Activated CD4-positive, alpha-beta T cell treated with anti-CD3 and anti-CD28 coated beads, Interleukin-10, Interleukin-2, amounts not matched to agents 100 ng/mL and 50 ng/mL, durations not matched to agents 16 hours and 8 hours (primary cell): ENCODE measurements around the gene SLITRK6.
"Not testable (repeated sequence)": the region's sequence is repeated elsewhere in the genome, so short reads cannot be mapped to it uniquely, and the experiment has no call there.

Experiments
- DNase-seq: peaks from one replicate; pipeline ENCODE4 v3.0.0-alpha.2; 2020

Gene SLITRK6, protein sequence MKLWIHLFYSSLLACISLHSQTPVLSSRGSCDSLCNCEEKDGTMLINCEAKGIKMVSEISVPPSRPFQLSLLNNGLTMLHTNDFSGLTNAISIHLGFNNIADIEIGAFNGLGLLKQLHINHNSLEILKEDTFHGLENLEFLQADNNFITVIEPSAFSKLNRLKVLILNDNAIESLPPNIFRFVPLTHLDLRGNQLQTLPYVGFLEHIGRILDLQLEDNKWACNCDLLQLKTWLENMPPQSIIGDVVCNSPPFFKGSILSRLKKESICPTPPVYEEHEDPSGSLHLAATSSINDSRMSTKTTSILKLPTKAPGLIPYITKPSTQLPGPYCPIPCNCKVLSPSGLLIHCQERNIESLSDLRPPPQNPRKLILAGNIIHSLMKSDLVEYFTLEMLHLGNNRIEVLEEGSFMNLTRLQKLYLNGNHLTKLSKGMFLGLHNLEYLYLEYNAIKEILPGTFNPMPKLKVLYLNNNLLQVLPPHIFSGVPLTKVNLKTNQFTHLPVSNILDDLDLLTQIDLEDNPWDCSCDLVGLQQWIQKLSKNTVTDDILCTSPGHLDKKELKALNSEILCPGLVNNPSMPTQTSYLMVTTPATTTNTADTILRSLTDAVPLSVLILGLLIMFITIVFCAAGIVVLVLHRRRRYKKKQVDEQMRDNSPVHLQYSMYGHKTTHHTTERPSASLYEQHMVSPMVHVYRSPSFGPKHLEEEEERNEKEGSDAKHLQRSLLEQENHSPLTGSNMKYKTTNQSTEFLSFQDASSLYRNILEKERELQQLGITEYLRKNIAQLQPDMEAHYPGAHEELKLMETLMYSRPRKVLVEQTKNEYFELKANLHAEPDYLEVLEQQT

DNA sequence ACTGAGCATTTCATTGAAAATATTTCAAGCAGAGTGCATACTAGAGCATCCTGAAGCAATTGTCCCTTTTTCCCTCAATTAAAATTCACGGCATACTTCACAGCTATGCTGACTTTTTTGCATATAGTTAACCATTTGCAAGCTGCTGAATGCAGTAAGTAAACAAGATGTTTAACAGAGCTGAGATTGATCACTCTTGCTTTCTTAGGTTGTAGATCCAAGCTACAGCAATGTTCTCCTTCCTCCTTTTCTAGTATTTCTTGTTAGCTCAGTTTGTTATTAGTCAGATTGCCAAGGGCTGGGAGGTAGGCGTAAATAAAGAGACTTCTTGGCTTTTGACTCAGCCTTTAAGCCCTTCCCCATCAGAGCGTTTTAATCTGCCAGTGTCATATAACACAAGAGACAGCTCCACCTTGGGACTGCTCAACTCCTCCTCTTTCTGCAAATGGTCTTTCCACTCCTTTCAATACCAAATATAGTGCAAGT, at the start of gene SLITRK6:
SLITRK6 (minus strand) TSS at position 323 of the 486 bp plus-strand sequence. CDS start 2,911 bp downstream, outside the sequence.
- DNase-seq, result no peak

DNA sequence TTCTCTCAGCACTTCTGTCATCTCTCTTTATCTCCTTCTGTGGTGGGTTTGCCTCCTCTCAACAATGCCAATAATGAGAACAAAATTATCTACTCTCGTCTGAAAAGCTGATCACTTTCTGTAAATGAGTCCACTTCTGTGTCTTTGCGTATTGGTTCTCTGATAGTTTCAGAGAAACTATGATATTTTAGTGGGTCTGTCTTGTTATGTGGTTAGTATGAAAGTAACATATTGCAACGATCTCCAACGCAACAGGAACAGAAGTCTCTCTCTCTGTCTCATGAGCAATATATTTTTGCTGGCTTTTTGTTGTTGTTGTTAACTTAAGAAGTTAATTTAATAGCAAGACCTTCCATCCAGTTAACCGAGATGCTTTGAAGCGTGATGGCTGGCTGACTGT, 47.8 kb upstream of the SLITRK6 start:
- no peak for DNase-seq

DNA sequence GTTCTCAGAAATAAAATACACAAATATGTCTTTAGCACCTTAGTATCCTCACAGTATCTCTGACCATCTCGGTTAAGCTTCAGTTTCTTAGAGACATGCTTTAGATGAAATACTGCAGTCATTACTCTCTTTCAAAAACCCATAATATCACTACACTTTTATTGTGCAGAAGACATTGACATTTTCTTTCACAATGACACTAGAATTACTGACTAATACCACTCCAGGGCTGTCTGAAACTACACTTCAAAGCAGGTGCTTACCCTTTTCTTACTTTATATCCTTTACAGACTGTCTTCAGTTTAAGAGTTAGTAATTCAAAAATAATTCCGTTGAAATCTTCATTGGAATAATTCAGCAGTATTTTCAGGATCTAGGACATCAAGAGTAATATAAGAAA, 42.2 kb upstream of the SLITRK6 start:
- DNase-seq, result no peak

DNA sequence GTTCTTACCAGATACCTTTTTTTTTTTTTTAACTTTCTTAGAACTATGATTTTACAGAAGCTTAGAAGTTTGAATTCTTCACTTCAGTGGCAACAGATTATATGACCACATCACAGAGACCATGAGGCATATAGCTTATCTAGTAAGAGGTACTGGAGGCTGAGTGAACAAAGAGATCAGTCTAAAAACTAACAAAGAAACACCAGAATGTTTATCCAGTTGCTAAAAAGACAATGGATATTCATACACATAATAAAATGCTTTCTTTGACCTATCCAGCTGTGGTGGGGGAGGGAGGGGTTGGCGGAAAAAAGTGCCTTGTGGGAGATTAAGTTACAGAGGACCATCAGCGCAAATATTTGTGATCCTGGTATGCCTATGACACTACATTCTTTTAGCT, 34.7 kb upstream of the SLITRK6 start:
- DNase-seq, result no peak

DNA sequence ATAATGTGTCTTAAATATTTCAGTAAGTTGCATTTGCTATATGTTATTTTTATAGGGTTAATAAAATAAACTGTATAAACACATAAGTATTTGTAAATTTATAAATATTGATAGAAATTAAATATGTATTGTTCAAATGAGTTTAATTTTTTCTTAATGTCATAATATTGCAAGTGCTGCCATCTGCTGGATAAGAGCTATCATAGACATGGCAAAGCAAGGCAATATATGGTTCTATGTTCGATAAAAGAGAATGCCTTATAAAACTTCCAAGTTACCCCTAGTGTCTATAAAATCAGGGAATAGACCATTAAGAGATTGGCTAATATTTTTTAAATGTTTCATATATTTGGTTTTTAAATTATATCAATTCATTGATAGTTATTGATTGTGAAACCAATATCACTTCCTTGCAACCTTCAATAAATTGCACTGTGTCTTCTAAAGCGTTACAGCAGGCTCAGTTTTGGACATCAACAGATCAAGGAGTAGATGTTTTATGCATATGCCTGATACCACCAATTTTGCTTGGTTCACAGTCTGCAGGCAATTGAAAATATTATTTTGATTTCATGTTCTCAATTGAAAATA, 29.0 kb upstream of the SLITRK6 start:
- peak; percentile 10 for DNase-seq

DNA sequence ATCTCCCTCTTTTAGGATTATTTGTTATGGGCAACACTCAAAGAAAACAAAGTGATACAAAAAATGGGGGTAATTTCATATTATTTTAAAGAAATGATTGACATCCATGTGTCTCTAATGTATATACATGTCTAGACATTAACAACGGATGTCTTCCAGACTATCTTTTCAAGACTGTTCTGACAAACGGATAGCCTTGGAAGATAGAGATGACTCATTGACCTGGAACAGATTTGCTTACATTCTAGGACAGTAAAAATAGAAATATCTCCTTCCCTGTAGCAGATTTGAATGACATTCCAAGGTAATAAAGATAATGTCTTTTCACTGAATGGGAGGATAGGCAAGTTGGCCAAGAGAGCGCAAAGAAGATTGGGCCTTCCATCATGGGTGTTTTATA, 26.2 kb upstream of the SLITRK6 start:
- no peak for DNase-seq

DNA sequence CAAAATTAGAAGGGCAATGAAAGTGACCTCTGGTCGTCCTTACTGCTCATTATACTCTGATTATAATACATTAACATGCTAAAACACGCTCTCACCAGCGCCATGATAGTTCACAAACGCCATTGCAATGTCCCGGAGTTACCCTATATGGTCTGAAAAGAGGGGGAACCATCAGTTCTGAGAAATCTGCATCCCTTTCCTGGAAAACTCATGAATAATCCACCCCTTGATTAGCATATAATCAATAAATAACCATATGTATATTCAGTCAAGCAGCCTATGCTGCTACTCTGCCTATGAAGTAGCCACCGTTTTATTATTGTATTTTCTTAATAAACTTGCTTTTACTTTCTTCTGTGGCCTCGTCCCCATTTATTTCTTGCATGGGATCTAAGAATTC, 24.6 kb upstream of the SLITRK6 start:
- no peak for DNase-seq

DNA sequence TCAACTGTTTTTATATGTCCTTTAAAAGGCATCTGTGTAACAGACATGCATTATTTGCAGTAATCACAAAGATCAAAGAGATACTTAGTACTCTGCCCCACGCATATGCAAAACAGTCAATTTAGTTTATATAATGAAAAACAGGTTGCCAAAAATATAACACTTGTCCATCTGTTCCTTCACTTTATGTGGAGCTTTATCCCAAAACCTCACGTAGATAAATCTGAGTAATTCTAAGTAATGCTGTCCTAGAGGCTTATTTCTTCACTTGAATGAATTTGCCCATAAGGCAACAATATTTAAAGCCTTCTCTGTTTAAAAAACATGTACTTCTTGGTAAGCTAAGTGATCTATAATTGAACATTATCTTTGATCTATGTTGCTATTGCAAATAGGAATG, 20.3 kb upstream of the SLITRK6 start:
- no peak for DNase-seq

DNA sequence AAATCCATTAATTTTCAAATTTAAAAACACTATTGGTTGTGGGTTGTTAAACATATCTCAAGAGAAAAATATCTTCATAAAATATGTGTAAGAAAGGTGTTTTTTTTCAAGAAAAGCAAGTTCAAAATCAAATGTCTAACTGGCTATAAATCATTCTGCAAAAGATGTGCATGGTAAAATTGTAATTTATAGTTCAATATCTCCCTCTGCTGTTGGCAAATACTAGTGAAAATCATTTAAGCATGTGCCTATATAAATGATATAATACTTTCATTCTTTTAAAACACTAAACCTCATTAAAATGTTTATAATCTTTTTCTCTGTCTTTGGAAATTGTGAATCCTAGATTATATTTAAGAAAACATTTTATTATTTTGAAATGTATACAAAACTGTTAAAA, 17.2 kb upstream of the SLITRK6 start:
- DNase-seq, result no peak

DNA sequence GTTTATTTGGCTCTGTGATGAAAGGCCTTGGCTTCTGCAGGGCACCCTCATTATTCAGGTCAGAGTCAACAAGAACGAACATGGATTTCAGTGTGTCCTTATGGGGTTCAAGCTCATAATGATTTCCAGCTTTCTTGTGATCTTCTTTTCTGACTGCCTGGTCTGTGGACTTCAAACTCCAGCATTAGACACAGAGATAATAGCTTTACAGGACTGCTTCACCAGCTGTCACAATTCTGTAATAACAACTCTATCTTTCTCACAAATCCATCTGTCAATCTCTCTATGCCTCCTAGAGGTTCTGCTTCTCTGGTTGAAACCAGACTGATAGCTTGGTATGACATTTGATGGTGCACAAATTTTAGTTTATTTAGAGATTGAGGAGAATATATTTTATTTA, 13.1 kb upstream of the SLITRK6 start:
- no peak for DNase-seq

DNA sequence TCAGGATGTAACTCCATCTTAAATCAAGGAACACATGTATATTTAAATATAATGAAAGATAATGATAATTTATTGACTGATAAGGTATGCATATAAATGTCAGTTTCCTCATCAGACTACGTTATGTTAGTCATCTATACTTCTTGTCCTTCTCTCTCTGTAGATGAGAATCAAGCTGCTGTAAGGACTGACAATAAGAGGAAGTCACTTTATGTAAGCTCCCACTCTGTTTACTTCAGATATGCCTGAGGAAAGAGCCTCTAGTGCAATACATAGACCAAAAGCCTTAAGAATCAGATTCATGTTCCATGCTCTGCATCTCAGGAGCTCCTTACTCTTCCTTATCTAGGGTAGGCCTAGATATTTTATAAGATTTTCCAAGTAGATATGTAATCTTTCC, 9.6 kb upstream of the SLITRK6 start:
- no peak for DNase-seq

DNA sequence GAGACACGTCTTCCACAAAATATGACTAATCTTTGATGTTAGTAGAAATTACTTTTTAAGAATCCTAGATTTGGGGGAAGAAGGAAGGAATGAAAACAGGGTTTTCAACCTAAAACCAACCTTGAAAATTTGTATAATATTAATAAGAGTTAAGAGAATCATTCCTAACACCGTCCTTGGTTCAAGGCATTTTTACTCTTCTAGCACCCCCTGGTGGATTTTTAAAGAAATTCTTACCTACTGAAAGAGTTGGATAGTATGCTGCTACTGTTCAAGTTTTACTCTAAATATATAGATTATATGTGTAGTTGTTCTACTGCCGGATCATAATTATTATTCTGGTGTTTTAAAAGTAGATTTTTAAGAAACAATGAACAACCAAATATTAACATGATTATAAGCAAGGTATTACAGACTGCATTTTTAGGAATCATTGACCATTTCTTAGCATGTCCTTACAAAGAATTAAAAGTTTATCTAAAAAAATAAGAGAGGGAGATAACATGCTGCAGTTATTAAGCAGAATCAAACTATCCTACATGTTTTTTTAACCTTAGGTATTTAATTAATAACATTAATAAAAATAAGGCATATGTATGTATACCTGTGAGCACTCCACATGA, 7.4 kb upstream of the SLITRK6 start:
- DNase-seq, result peak; percentile 49

DNA sequence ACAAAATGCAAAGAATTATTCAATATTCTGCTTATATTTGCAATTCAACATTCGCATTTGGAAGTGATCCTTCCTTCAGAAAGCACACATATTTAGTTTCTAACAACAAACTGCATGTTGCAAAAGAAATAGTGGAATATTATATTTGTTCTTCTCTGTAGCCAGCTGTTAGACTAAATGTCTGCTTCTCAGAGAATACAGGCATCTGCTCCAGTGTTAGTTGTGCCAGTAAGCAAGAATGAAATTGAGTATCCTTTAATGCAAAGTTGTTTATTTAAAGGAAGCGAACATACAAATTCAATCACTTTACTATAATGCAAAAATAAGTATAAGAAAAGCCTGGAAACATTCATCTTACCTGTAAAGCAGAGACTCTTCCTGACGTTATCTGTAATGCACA, 663 bp downstream of the SLITRK6 start:
- no peak for DNase-seq

DNA sequence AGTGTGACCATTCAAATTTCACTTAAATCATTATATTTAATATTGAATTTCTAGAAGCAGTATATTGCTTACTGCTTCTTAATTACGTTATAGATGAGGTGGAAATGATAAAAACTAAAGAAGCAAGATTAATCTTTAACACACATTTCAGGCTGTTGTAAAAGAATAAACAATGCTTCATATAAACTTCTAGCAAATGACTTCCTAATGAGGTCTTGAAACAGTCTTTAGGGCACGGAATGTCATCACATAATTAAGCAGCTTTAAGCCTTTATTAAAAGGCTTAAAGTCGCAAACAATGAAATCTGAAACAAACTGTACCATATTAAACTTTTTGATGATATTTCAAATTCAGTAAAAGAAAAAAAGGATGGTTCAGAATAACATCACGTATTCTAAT, 1.9 kb downstream of the SLITRK6 start:
- no peak for DNase-seq

DNA sequence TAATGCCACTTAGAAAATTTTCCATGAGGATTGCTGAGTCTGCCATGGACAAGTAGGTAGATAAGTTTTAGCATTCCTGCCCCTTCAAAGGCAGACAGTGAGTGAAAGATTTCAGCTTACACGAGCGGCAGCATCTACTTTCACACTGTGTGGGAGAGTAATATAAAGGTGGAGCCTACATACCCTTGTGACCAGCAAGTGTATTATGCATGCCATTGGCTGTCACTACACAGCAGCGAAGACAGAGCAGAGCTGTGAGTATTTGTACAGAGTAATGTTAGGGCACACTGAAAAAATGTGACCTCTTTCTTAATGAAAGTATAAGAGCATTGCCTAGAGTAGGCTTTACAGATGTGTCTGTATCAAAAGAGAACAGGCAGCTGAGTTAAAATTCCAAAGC, 14.0 kb downstream of the SLITRK6 start:
- DNase-seq, result no peak

DNA sequence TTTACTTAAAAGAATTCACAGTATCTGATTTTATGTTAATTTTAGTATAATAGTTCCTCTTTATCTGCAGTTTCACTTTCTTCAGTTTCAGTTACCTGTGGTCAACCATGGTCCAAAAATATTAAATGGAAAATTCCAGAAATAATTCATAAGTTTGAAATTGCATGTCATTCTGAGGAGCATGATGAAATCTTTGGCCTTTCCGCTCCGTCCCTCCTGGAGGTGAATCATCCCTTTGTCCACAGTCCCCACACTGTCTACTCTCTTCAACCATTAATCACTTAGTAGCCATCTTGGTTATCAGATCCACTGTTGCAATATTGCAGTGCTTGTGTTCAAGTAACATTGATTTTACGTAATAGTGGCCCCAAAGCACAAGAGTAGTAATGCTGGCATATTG, 26.9 kb downstream of the SLITRK6 start:
- no peak for DNase-seq

DNA sequence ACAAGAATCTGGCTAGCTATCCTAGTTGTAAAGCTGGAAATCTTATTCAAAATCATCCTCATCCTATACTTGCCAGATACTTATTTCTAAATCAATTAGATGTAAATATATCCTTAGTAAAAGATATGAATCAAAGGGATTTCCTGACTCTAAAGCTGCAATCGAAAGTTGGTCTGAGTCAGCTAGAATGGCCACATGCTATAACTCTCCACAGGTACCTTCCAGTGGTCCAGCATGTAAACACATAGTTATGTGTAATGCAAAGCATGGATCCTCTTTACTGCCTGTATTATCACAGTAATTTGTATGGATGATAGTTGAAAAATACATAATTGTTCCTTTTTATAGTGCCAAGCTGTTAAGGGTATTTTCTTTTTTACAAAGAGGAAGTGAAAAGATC, 27.4 kb downstream of the SLITRK6 start:
- no peak for DNase-seq

DNA sequence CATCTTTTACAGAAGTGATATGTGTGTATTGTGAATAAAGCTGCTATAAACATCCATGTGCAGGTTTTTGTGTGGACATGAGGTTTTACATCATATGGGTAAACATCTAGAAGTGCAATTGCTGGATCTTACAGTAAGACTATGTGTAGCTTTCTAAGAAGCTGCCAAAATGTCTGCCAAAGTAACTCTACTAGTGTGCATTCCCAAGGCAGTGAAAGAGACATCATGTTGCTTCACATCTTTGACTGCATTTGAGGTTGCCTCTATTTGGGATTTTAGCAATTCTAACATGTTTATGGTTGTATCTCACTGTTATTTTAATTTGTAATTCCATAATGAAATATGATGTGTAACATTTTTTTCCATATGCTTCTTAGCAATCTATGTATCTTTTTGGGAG, 30.3 kb downstream of the SLITRK6 start:
- no peak for DNase-seq

DNA sequence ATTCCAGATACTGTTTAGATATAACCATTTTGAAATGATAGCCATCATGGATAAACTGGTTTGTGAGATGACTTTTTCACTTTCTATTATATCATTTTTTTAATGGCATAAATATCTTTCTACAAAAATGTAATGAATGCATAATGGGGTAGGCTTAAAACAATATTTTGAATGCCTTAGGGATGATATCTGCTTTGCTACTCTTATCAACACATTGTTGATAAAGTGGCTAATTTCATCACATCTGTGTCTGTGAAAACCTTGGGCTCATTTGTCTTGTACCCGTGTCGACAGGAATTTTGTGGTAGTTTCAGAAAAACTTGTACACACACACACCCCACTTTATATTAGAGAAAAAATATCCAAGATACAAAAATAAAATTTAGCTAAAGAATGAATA, 44.1 kb downstream of the SLITRK6 start:
- DNase-seq, result no peak

DNA sequence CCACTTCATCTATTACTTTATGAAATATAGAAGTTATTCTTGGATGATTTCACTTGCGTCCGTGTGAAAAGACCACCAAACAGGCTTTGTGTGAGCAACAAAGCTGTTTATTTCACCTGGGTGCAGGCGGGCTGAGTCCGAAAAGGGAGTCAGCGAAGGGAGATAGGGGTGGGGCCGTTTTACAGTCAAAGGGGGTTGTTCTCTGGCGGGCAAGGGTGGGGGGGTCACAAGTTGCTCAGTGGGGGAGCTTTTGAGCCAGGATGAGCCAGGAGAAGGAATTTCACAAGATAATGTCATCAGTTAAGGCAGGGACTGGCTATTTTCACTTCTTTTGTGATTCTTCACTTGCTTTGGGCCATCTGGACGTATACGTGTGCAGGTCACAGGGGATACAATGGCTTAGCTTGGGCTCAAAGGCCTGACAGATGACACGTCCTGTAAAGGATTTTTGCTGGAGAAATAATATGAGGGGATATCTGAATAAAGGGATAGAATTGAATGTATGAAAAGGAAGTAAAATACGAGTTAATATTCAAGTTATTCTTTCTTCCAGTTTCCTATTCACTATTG, 55.9 kb downstream of the SLITRK6 start:
- DNase-seq, result not testable (repeated sequence)
